ENCODE measurements around the gene ERI2. TPM values are rescaled to one million over a fixed set of nuclear protein-coding genes. Genes with fewer than 3 reads are reported as not detected.

Gene ERI2
- total RNA-seq, 2 donors from 2014 or later: 7.2 to 10.9 TPM

Other genes with a start within 250 kb of the ERI2 start
- gene ACSM2B, start 230.1 kb downstream of the ERI2 start, total RNA-seq: under 1 TPM in 1 of 2 donors, not detected in 1; 0.41 TPM
- gene ACSM1, start 108.8 kb downstream of the ERI2 start, total RNA-seq: not detected
- 10 to 100 TPM; 17.3 to 20.3 TPM for gene THUMPD1, start 64.7 kb downstream of the ERI2 start, total RNA-seq
- gene ACSM3, start 42.5 kb downstream of the ERI2 start, total RNA-seq: 10 to 100 TPM in 1 of 2 donors, 1 to 10 TPM in 1; 8.9 to 11.8 TPM
- 1 to 10 TPM; 2.3 to 3.5 TPM for gene REXO5, start 55 bp upstream of the ERI2 start, total RNA-seq
- gene DCUN1D3, start 93.9 kb upstream of the ERI2 start, total RNA-seq: 10 to 100 TPM; 15.6 to 27.4 TPM
- 10 to 100 TPM; 32.6 TPM for gene LYRM1, start 94.3 kb upstream of the ERI2 start, total RNA-seq

Measured in left cardiac atrium (tissue), 2 donors.